Suprapubic skin (tissue), 4 donors: Measurements from ENCODE around the gene CDC14A. TPM values are rescaled to one million over a fixed set of nuclear protein-coding genes. Genes with fewer than 3 reads are reported as not detected.

ENCODE experiments used
- DNase-seq, 2 donors: peaks; one replicate each; pipeline ENCODE4 v3.0.0-alpha.2; 2019; ENCODE audit warnings: low spot score in 2 of 2
- H3K27ac ChIP-seq: fragments of 200-600 bp; sonication (generic); one replicate; pipeline ENCODE4 v1.5.1; 2019
- H3K27me3 ChIP-seq: fragments of 200-600 bp; sonication (generic); one replicate; pipeline ENCODE4 v1.5.1; 2019
- H3K36me3 ChIP-seq: fragments of 200-600 bp; sonication (generic); one replicate; pipeline ENCODE4 v1.5.1; 2019
- H3K4me1 ChIP-seq: fragments of 200-600 bp; sonication (generic); one replicate; pipeline ENCODE4 v1.5.1; 2019
- H3K4me3 ChIP-seq: fragments of 200-600 bp; sonication (generic); one replicate; pipeline ENCODE4 v1.5.1; 2019; ENCODE audit warnings: mild to moderate bottlenecking
- H3K9me3 ChIP-seq: fragments of 200-600 bp; sonication (generic); one replicate; pipeline ENCODE4 v1.5.1; 2019
- CTCF ChIP-seq, 2 donors: fragments of 200-600 bp in 1 of 2; fragments of 450-650 bp in 1 of 2; sonication (generic) in 1 of 2; IDR thresholded peaks; one replicate each; pipeline ENCODE4 v1.5.1; 2016 to 2019; ENCODE audit warnings: antibody characterized with exemption in 2 of 2, mild to moderate bottlenecking in 1 of 2, moderate library complexity in 1 of 2
- EP300 ChIP-seq: sonication (generic); formaldehyde crosslinking; IDR thresholded peaks from one replicate; pipeline ENCODE4 v1.6.1; 2017; ENCODE audit warnings: antibody characterized with exemption
- POLR2A ChIP-seq, 2 donors: fragments of 450-650 bp; IDR thresholded peaks; one replicate each; pipeline ENCODE4 v1.6.1; 2017; ENCODE audit warnings: antibody characterized with exemption in 2 of 2, mild to moderate bottlenecking in 2 of 2, moderate library complexity in 2 of 2
- POLR2AphosphoS5 ChIP-seq, 3 donors: sonication (generic); formaldehyde crosslinking; IDR thresholded peaks; one replicate each; pipeline ENCODE4 v1.6.1; 2017; ENCODE audit warnings: antibody characterized with exemption in 3 of 3
- WGBS: methylation state at CpG from one replicate; pipeline ENCODE4 v1.1.5; 2018; 5-methylcytosine and 5-hydroxymethylcytosine counted together
- total RNA-seq, 4 donors: library from RNA; depleted of rRNA; stranded (reverse); fragments of >200 nt; gene quantifications; one replicate each; pipeline ENCODE4 v1.1.0, GENCODE V29; 2016

CDC14A gene
- total RNA-seq, 4 donors from 2014 or later = 9.9 to 22.8 (median 17.5) TPM

- WGBS = 87% methylated on average over 3 of the region's 3 CpGs
- no peak for DNase-seq
- no peak for TF ChIP-seq EP300
- no peak for TF ChIP-seq POLR2A (IDR thresholded peaks at IDR 0.05)
- no peak for TF ChIP-seq POLR2AphosphoS5 (IDR thresholded peaks at IDR 0.05)
- no peak for TF ChIP-seq CTCF (IDR thresholded peaks at IDR 0.05)
- Histone ChIP-seq H3K27ac (no peak overlapping the region), H3K9me3 (no peaks in the 10 kb centered on the region), H3K36me3 (no peaks in the 10 kb centered on the region), H3K4me3 (no peak overlapping the region), H3K27me3 (no peaks in the 10 kb centered on the region), H3K4me1 (no peaks in the 10 kb centered on the region)
These were observed 46.4 kb upstream of the CDC14A start for GRCh38 chr1:100305954-100306353.

- Histone ChIP-seq H3K27ac (no peak overlapping the region), H3K9me3 (no peaks in the 10 kb centered on the region), H3K36me3 (no peaks in the 10 kb centered on the region), H3K4me3 (no peak overlapping the region), H3K4me1 (no peaks in the 10 kb centered on the region), H3K27me3 (no peaks in the 10 kb centered on the region)
- TF ChIP-seq POLR2A (IDR thresholded peaks at IDR 0.05) (no peak), CTCF (IDR thresholded peaks at IDR 0.05) (no peak), EP300 (no peak), POLR2AphosphoS5 (IDR thresholded peaks at IDR 0.05) (no peak)
- WGBS = 80% methylated on average over 2 of the region's 2 CpGs
- no peak for DNase-seq
These were observed 45.5 kb upstream of the CDC14A start for GRCh38 chr1:100306735-100307313.

- Histone ChIP-seq H3K27me3 (no peaks in the 10 kb centered on the region), H3K27ac (no peak overlapping the region), H3K4me1 (no peaks in the 10 kb centered on the region), H3K4me3 (no peak overlapping the region), H3K36me3 (no peaks in the 10 kb centered on the region), H3K9me3 (no peaks in the 10 kb centered on the region)
- no peak for DNase-seq
- TF ChIP-seq POLR2AphosphoS5 (IDR thresholded peaks at IDR 0.05) = no peak
- no peak for TF ChIP-seq CTCF (IDR thresholded peaks at IDR 0.05)
- no peak for TF ChIP-seq POLR2A (IDR thresholded peaks at IDR 0.05)
- no peak for TF ChIP-seq EP300
- WGBS = 61% methylated on average over 2 of the region's 2 CpGs
These were observed 43.5 kb upstream of the CDC14A start for GRCh38 chr1:100308777-100309176.

GRCh38 chr1:100309863-100310262 lies 42.4 kb upstream of the CDC14A start:
- Histone ChIP-seq H3K27me3 (no peaks in the 10 kb centered on the region), H3K4me1 (no peaks in the 10 kb centered on the region), H3K9me3 (no peaks in the 10 kb centered on the region), H3K27ac (no peak overlapping the region), H3K36me3 (no peaks in the 10 kb centered on the region), H3K4me3 (no peak overlapping the region)
- no peak for TF ChIP-seq CTCF (IDR thresholded peaks at IDR 0.05)
- no peak for TF ChIP-seq EP300
- TF ChIP-seq POLR2A (IDR thresholded peaks at IDR 0.05) = no peak
- no peak for TF ChIP-seq POLR2AphosphoS5 (IDR thresholded peaks at IDR 0.05)
- DNase-seq = no peak

GRCh38 chr1:100313382-100313781 lies 38.9 kb upstream of the CDC14A start:
- H3K4me1 ChIP-seq = no peaks in the 10 kb centered on the region
- TF ChIP-seq CTCF (IDR thresholded peaks at IDR 0.05) (no peak), POLR2AphosphoS5 (IDR thresholded peaks at IDR 0.05) (no peak), POLR2A (IDR thresholded peaks at IDR 0.05) (no peak), EP300 (no peak)
- H3K27ac ChIP-seq = no peak overlapping the region
- DNase-seq = no peak
- WGBS = 84% methylated on average over 4 of the region's 4 CpGs
- H3K36me3 ChIP-seq = no peaks in the 10 kb centered on the region
- no peaks in the 10 kb centered on the region for H3K27me3 ChIP-seq
- no peak overlapping the region for H3K4me3 ChIP-seq
- H3K9me3 ChIP-seq = no peaks in the 10 kb centered on the region
